Bronchial epithelial cell (primary cell): ENCODE measurements around the gene MYBPH. TPM values are rescaled to one million over a fixed set of nuclear protein-coding genes. Genes with fewer than 3 reads are reported as not detected.

Experiments
- DNase-seq: peaks from one replicate; pipeline ENCODE4 v3.0.0-alpha.2; 2010; ENCODE audit warnings: low read depth
- FAIRE-seq: peaks from 2 replicates; lab custom pipeline; 2011; peaks lifted over from hg19 to GRCh38; lab: Jason Lieb, UNC
- H3K27me3 ChIP-seq: 2 replicates; pipeline ENCODE4 v1.5.1; 2011; ENCODE audit warnings: low read length; ENCODE audit not compliant: control insufficient read depth, insufficient read depth
- H3K36me3 ChIP-seq: 2 replicates; pipeline ENCODE4 v1.5.1; 2011; ENCODE audit warnings: low read length; ENCODE audit not compliant: control insufficient read depth, insufficient read depth
- H3K4me3 ChIP-seq: 2 replicates; pipeline ENCODE4 v1.5.1; 2011; ENCODE audit warnings: mild to moderate bottlenecking, low read depth, low read length, control low read depth
- CTCF ChIP-seq: IDR thresholded peaks from 2 replicates; pipeline ENCODE4 v1.5.1; 2011; ENCODE audit warnings: mild to moderate bottlenecking, moderate library complexity, low read length, control low read depth, inconsistent platforms; ENCODE audit not compliant: insufficient read depth, severe bottlenecking
- total RNA-seq: library from RNA; depleted of rRNA; stranded (reverse); fragments of >200 nt; gene quantifications from 2 replicates; pipeline ENCODE4 v1.2.1, GENCODE V29; 2014

Gene MYBPH
- total RNA-seq, 1 donor from 2014 or later, result not detected

GRCh38 chr1:203177470-203178039 lies 1.9 kb upstream of the MYBPH start:
- no peak for FAIRE-seq
- Histone ChIP-seq H3K4me3 (no peak overlapping the region), H3K27me3 (peaks cover 4% of the 10 kb centered on the region), H3K36me3 (no peaks in the 10 kb centered on the region)
- TF ChIP-seq CTCF, result no peak
- peak; percentile 43 for DNase-seq

- H3K27me3 ChIP-seq, result peaks cover 4% of the 10 kb centered on the region
- FAIRE-seq (no peak), DNase-seq (no peak)
- TF ChIP-seq CTCF, result no peak
- no peaks in the 10 kb centered on the region for H3K36me3 ChIP-seq
- no peak overlapping the region for H3K4me3 ChIP-seq
Observed at GRCh38 chr1:203177036-203177405, 1.4 kb upstream of the MYBPH start.

- no peaks in the 10 kb centered on the region for H3K36me3 ChIP-seq
- DNase-seq, result no peak
- peaks cover 4% of the 10 kb centered on the region for H3K27me3 ChIP-seq
- no peak overlapping the region for H3K4me3 ChIP-seq
- no peak for TF ChIP-seq CTCF
- no peak for FAIRE-seq
Observed at GRCh38 chr1:203176273-203177035, 828 bp upstream of the MYBPH start.

- Histone ChIP-seq H3K4me3 (no peak overlapping the region), H3K27me3 (peaks cover 4% of the 10 kb centered on the region), H3K36me3 (no peaks in the 10 kb centered on the region)
- TF ChIP-seq CTCF, result no peak
- FAIRE-seq (no peak), DNase-seq (no peak)
Observed at GRCh38 chr1:203175827-203176241, 208 bp upstream of the MYBPH start.

- Histone ChIP-seq H3K27me3 (peaks cover 4% of the 10 kb centered on the region), H3K36me3 (no peaks in the 10 kb centered on the region), H3K4me3 (no peak overlapping the region)
- DNase-seq, result no peak
- no peak for TF ChIP-seq CTCF
- no peak for FAIRE-seq
Observed at GRCh38 chr1:203174324-203174985, 1.2 kb downstream of the MYBPH start.
